Nephron progenitor cell (in vitro differentiated cells): ENCODE data around the gene MYOM1.

ENCODE experiments used
- DNase-seq: peaks from one replicate; pipeline ENCODE4 v3.0.0; 2021
- H3K27ac Mint-ChIP-seq: 2 replicates; pipeline ENCODE4 v1.8.0; 2021; ENCODE audit warnings: mild to moderate bottlenecking, moderate library complexity, mixed read lengths
- H3K27me3 Mint-ChIP-seq: 2 replicates; pipeline ENCODE4 v1.8.0; 2021; ENCODE audit warnings: mild to moderate bottlenecking, low read depth, mixed read lengths; ENCODE audit not compliant: poor library complexity
- H3K36me3 Mint-ChIP-seq: 2 replicates; pipeline ENCODE4 v1.8.0; 2021; ENCODE audit warnings: low read depth, mixed read lengths
- H3K4me1 Mint-ChIP-seq: 2 replicates; pipeline ENCODE4 v1.8.0; 2021; ENCODE audit warnings: mixed read lengths
- H3K4me3 Mint-ChIP-seq: 2 replicates; pipeline ENCODE4 v1.8.0; 2021; ENCODE audit warnings: mild to moderate bottlenecking, moderate library complexity, mixed read lengths
- H3K9me3 Mint-ChIP-seq: 2 replicates; pipeline ENCODE4 v1.8.0; 2021; ENCODE audit warnings: mild to moderate bottlenecking, moderate library complexity, mixed read lengths
- TF ChIP-seq, protein P1 (sequence below): fragments of 200-600 bp; sonication (generic); IDR thresholded peaks from 2 replicates; pipeline ENCODE4 v1.5.0; 2021; ENCODE audit warnings: antibody characterized with exemption

MYOM1 gene

DNA sequence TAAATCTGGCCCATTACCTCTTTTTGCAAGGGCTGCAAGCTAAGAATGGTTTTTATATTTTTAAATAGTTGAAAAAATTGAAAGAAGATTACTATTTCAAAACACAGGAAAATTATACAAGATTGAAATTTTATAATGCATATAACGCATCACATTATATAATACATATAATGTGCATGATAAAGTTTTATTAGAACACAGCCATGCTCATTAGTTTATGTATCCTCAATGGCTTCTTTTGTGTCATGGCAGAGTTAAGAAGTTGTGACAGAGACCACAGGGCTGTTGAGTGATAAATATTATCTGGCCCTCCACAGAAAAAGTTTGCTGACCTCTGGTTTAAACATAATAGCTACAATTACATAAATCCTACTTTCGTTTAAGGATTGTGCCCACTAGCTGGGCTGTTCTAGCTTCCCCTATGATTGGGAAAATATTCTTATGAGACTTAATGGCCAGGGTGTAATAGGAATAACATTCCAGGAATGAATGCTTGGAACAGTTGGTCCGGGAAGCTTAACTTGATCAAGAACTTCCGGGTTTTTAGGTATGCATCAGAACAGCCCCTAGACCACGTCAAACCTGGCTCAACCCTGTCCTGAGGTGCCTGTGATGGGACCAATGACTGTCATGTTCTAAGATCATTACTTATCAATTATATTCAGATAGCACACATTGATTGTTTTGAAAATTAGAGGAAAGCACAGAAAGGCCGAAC, 108.1 kb downstream of the MYOM1 start:
- no peak for DNase-seq
- Mint-ChIP-seq H3K27ac (peak overlapping the region; percentile 83), H3K9me3 (no peaks in the 10 kb centered on the region), H3K4me3 (no peak overlapping the region), H3K4me1 (peaks cover 56% of the 10 kb centered on the region), H3K27me3 (no peaks in the 10 kb centered on the region), H3K36me3 (no peaks in the 10 kb centered on the region)
- TF ChIP-seq, protein P1, sequence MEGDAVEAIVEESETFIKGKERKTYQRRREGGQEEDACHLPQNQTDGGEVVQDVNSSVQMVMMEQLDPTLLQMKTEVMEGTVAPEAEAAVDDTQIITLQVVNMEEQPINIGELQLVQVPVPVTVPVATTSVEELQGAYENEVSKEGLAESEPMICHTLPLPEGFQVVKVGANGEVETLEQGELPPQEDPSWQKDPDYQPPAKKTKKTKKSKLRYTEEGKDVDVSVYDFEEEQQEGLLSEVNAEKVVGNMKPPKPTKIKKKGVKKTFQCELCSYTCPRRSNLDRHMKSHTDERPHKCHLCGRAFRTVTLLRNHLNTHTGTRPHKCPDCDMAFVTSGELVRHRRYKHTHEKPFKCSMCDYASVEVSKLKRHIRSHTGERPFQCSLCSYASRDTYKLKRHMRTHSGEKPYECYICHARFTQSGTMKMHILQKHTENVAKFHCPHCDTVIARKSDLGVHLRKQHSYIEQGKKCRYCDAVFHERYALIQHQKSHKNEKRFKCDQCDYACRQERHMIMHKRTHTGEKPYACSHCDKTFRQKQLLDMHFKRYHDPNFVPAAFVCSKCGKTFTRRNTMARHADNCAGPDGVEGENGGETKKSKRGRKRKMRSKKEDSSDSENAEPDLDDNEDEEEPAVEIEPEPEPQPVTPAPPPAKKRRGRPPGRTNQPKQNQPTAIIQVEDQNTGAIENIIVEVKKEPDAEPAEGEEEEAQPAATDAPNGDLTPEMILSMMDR = no peak

DNA sequence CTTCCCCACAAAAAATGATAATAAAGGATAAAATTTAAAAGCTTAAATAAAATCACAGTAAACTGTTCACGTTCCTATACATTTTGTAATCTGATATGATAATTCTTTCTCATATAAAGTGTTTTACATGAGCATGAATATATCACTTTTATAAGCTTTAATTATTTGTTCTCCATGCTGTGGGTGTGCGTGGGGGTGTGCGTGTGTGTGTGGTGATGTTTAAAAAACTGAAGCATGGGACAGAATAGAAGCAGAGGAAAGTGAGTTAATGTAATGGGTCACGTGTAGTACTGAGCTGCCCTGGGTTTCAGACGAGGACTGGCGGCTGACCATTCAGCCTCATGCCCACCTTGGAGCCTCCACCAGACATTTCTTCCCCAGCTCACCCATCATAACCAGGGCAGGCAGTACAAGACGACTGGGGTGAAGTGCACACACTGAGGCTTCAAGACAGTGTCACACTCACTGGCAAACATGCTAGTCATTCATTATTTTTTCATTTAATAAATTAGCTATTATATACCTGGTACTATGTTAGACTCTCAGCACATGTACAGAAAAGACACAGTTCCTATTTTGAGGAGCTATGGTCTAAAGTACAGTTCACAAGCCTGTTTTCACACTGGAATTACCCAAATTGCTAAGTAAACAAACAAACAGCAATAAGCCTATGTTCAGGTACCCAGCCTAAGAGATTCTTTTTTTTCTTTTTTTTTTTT, 109.6 kb downstream of the MYOM1 start:
- Mint-ChIP-seq H3K9me3 (no peaks in the 10 kb centered on the region), H3K27me3 (no peaks in the 10 kb centered on the region), H3K4me3 (no peak overlapping the region), H3K4me1 (peaks cover 41% of the 10 kb centered on the region), H3K27ac (no peak overlapping the region), H3K36me3 (no peaks in the 10 kb centered on the region)
- TF ChIP-seq, protein P1 = no peak
- no peak for DNase-seq

DNA sequence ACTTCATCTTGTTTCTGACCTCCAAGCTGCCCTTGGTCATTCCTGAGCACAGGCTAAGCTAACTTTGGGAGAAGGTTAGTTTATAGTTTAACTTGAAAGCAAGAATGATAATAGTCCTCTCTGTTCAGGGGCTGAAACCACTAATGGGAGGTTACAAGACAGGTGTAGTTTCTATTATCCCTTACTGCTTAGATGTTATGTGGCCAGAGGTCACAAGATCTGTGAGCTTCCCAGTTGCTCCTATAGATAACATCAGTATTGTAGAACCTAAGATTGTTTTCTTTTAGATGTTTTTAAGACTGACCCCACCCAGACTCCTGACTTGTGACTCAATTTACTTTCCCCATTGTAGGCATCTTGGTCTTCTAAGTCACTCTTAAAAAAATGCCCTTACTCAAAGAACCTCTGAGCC, 112.0 kb downstream of the MYOM1 start:
- no peaks in the 10 kb centered on the region for H3K36me3 Mint-ChIP-seq
- peaks cover 29% of the 10 kb centered on the region for H3K4me1 Mint-ChIP-seq
- TF ChIP-seq, protein P1 = no peak
- no peaks in the 10 kb centered on the region for H3K9me3 Mint-ChIP-seq
- no peak for DNase-seq
- no peak overlapping the region for H3K4me3 Mint-ChIP-seq
- peak overlapping the region; percentile 52 for H3K27ac Mint-ChIP-seq
- peaks cover 3% of the 10 kb centered on the region for H3K27me3 Mint-ChIP-seq

DNA sequence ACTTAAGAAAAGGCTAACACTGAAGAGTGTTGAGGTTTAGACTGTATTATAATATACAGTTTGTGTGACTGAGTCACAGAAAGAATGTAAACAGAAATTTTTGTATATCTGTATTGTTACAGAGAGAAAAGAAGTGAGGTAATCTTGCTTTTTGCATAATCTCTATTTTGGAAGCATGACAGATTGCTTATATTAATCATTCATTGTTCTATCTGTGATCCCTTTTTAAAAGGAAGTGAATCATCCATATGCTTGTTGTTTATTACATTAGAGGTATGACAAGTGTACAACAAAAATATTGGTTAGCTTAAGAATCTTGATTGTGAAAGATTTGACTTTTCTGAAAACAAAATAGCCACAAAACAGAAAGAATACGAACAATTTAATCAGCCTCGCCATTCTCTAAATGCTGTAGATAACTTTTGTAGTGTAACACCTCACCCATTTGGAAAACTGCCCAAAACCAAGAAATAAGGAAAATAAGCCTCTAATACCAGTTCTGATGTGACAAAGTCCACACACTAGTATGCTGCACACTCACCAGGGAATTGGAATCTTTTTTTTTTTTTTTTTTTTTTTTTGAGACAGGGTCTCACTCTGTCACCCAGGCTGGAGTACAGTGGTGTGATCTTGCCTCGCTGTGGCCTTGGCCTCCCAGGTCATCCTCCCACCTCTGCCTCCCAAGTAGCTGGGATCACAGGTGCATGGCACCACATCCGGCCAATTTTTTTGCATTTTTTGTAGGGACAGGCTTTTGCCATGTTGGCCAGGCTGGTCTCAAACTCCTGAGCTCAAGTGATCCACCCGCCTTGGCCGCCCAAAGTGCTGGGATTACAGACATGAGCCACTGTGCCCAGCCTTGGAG, 115.3 kb downstream of the MYOM1 start:
- DNase-seq = no peak
- Mint-ChIP-seq H3K9me3 (no peaks in the 10 kb centered on the region), H3K27ac (no peak overlapping the region), H3K4me1 (peaks cover 27% of the 10 kb centered on the region), H3K27me3 (peaks cover 3% of the 10 kb centered on the region), H3K36me3 (no peaks in the 10 kb centered on the region), H3K4me3 (no peak overlapping the region)
- TF ChIP-seq, protein P1 = no peak

DNA sequence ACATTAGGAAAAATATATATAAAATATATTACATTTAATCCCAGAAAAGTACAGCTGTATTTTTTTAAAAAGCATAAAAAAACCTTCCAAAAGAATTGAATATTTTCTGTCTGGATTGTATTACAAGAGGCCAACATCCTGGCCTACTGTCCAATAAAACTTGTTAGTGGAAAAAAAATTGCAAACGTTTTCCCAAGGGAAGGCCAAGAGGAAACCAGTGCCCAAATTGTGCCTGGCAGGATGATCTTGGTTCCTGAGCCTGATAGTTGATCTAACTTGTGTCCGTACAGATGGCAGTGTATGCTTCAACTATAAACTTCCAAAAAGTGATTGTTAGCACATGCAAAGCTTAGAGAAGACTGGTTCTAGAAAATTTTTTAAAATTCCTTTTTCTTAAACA, 116.2 kb downstream of the MYOM1 start:
- no peaks in the 10 kb centered on the region for H3K9me3 Mint-ChIP-seq
- H3K36me3 Mint-ChIP-seq = no peaks in the 10 kb centered on the region
- no peak overlapping the region for H3K4me3 Mint-ChIP-seq
- TF ChIP-seq, protein P1 = no peak
- H3K4me1 Mint-ChIP-seq = peaks cover 27% of the 10 kb centered on the region
- H3K27ac Mint-ChIP-seq = no peak overlapping the region
- no peak for DNase-seq
- H3K27me3 Mint-ChIP-seq = peaks cover 7% of the 10 kb centered on the region
